Adrenal gland (tissue), 5 donors: ENCODE data around the gene CILP.

Experiments used
- CTCF ChIP-seq, 6 experiments: fragments of 450-650 bp in 4 of 6; fragments of 200-600 bp in 2 of 6; sonication (generic) in 1 of 6; IDR thresholded peaks; 1 replicate in 5 of 6; 2 replicates in 1 of 6; pipeline versions ENCODE4 v1.5.1 to v1.8.0; 2016 to 2021; ENCODE audit warnings: antibody characterized with exemption in 6 of 6, mild to moderate bottlenecking in 2 of 6, moderate library complexity in 1 of 6
- POLR2A ChIP-seq, 2 donors: fragments of 450-650 bp; IDR thresholded peaks; one replicate each; pipeline ENCODE4 v1.6.1; 2017; ENCODE audit warnings: antibody characterized with exemption in 2 of 2, mild to moderate bottlenecking in 2 of 2, moderate library complexity in 1 of 2
- donor health status: DM: no; HTN: no; CAD: no.

- TF ChIP-seq CTCF (IDR thresholded peaks at IDR 0.05) = no peak
- no peak for TF ChIP-seq POLR2A (IDR thresholded peaks at IDR 0.05)
Observed at GRCh38 chr15:65180167-65180566, 31.1 kb downstream of the CILP start.
